ENCODE measurements around the gene CFI.
"Not testable (repeated sequence)": the region's sequence is repeated elsewhere in the genome, so short reads cannot be mapped to it uniquely, and the experiment has no call there.

Gene CFI

GRCh38 chr4:109786846-109787245 lies 15.0 kb downstream of the CFI start:
- Histone ChIP-seq H3K27me3 (ENCODE audit: control insufficient read depth, insufficient read depth, low read length) (no peaks in the 10 kb centered on the region), H3K27ac (ENCODE audit: low read length) (no peak overlapping the region), H3K4me1 (ENCODE audit: control insufficient read depth, low read depth, low read length) (no peaks in the 10 kb centered on the region), H3K36me3 (ENCODE audit: control insufficient read depth, low read depth, low read length) (no peaks in the 10 kb centered on the region), H3K9me3 (ENCODE audit: control insufficient read depth, low read depth, low read length) (no peaks in the 10 kb centered on the region), H3K4me3 (ENCODE audit: low read length) (no peak overlapping the region), H3K9ac (ENCODE audit: low read length) (no peak overlapping the region)

- not testable (repeated sequence) for H3K4me1 ChIP-seq (ENCODE audit: control insufficient read depth, low read depth, low read length); H3K9ac ChIP-seq (ENCODE audit: low read length); H3K4me3 ChIP-seq (ENCODE audit: low read length)
Measured at GRCh38 chr4:109782092-109782491, 19.7 kb downstream of the CFI start.

GRCh38 chr4:109764789-109765402 lies 36.9 kb downstream of the CFI start:
- Histone ChIP-seq H3K9ac (ENCODE audit: low read length) (no peak overlapping the region), H3K27ac (ENCODE audit: low read length) (no peak overlapping the region), H3K27me3 (ENCODE audit: control insufficient read depth, insufficient read depth, low read length) (no peaks in the 10 kb centered on the region)

More at GRCh38 chr4:109782092-109782491, 19.7 kb downstream of the CFI start:
- not testable (repeated sequence) for H3K27ac ChIP-seq (ENCODE audit: low read length); H3K36me3 ChIP-seq (ENCODE audit: control insufficient read depth, low read depth, low read length); H3K27me3 ChIP-seq (ENCODE audit: control insufficient read depth, insufficient read depth, low read length); H3K9me3 ChIP-seq (ENCODE audit: control insufficient read depth, low read depth, low read length)

GRCh38 chr4:109764376-109764775 lies 37.4 kb downstream of the CFI start:
- H3K27me3 ChIP-seq (ENCODE audit: control insufficient read depth, insufficient read depth, low read length): no peaks in the 10 kb centered on the region

More at GRCh38 chr4:109764789-109765402, 36.9 kb downstream of the CFI start:
- H3K36me3 ChIP-seq (ENCODE audit: control insufficient read depth, low read depth, low read length): no peaks in the 10 kb centered on the region
- no peaks in the 10 kb centered on the region for H3K4me1 ChIP-seq (ENCODE audit: control insufficient read depth, low read depth, low read length)
- no peak overlapping the region for H3K4me3 ChIP-seq (ENCODE audit: low read length)
- H3K9me3 ChIP-seq (ENCODE audit: control insufficient read depth, low read depth, low read length): no peaks in the 10 kb centered on the region

GRCh38 chr4:109760682-109761081 lies 41.1 kb downstream of the CFI start:
- Histone ChIP-seq H3K4me1 (ENCODE audit: control insufficient read depth, low read depth, low read length) (no peaks in the 10 kb centered on the region), H3K27me3 (ENCODE audit: control insufficient read depth, insufficient read depth, low read length) (no peaks in the 10 kb centered on the region), H3K9me3 (ENCODE audit: control insufficient read depth, low read depth, low read length) (no peaks in the 10 kb centered on the region), H3K4me3 (ENCODE audit: low read length) (no peak overlapping the region), H3K36me3 (ENCODE audit: control insufficient read depth, low read depth, low read length) (no peaks in the 10 kb centered on the region), H3K9ac (ENCODE audit: low read length) (no peak overlapping the region), H3K27ac (ENCODE audit: low read length) (no peak overlapping the region)

More at GRCh38 chr4:109764376-109764775, 37.4 kb downstream of the CFI start:
- H3K4me3 ChIP-seq (ENCODE audit: low read length): no peak overlapping the region
- no peaks in the 10 kb centered on the region for H3K4me1 ChIP-seq (ENCODE audit: control insufficient read depth, low read depth, low read length)
- no peaks in the 10 kb centered on the region for H3K9me3 ChIP-seq (ENCODE audit: control insufficient read depth, low read depth, low read length)
- no peak overlapping the region for H3K27ac ChIP-seq (ENCODE audit: low read length)
- no peaks in the 10 kb centered on the region for H3K36me3 ChIP-seq (ENCODE audit: control insufficient read depth, low read depth, low read length)
- H3K9ac ChIP-seq (ENCODE audit: low read length): no peak overlapping the region

GRCh38 chr4:109755656-109756055 lies 46.1 kb downstream of the CFI start:
- no peaks in the 10 kb centered on the region for H3K9me3 ChIP-seq (ENCODE audit: control insufficient read depth, low read depth, low read length)
- no peaks in the 10 kb centered on the region for H3K36me3 ChIP-seq (ENCODE audit: control insufficient read depth, low read depth, low read length)
- no peak overlapping the region for H3K9ac ChIP-seq (ENCODE audit: low read length)
- H3K27ac ChIP-seq (ENCODE audit: low read length): no peak overlapping the region
- no peak overlapping the region for H3K4me3 ChIP-seq (ENCODE audit: low read length)
- H3K27me3 ChIP-seq (ENCODE audit: control insufficient read depth, insufficient read depth, low read length): no peaks in the 10 kb centered on the region
- no peaks in the 10 kb centered on the region for H3K4me1 ChIP-seq (ENCODE audit: control insufficient read depth, low read depth, low read length)

GRCh38 chr4:109754093-109754857 lies 47.5 kb downstream of the CFI start:
- H3K36me3 ChIP-seq (ENCODE audit: control insufficient read depth, low read depth, low read length): no peaks in the 10 kb centered on the region
- H3K9ac ChIP-seq (ENCODE audit: low read length): no peak overlapping the region

GRCh38 chr4:109752525-109752924 lies 49.3 kb downstream of the CFI start:
- no peaks in the 10 kb centered on the region for H3K9me3 ChIP-seq (ENCODE audit: control insufficient read depth, low read depth, low read length)

More at GRCh38 chr4:109754093-109754857, 47.5 kb downstream of the CFI start:
- no peaks in the 10 kb centered on the region for H3K9me3 ChIP-seq (ENCODE audit: control insufficient read depth, low read depth, low read length)
- no peaks in the 10 kb centered on the region for H3K27me3 ChIP-seq (ENCODE audit: control insufficient read depth, insufficient read depth, low read length)
- no peak overlapping the region for H3K27ac ChIP-seq (ENCODE audit: low read length)
- no peaks in the 10 kb centered on the region for H3K4me1 ChIP-seq (ENCODE audit: control insufficient read depth, low read depth, low read length)
- H3K4me3 ChIP-seq (ENCODE audit: low read length): no peak overlapping the region

GRCh38 chr4:109751852-109752251 lies 49.9 kb downstream of the CFI start:
- no peaks in the 10 kb centered on the region for H3K9me3 ChIP-seq (ENCODE audit: control insufficient read depth, low read depth, low read length)
- no peaks in the 10 kb centered on the region for H3K27me3 ChIP-seq (ENCODE audit: control insufficient read depth, insufficient read depth, low read length)
- no peaks in the 10 kb centered on the region for H3K36me3 ChIP-seq (ENCODE audit: control insufficient read depth, low read depth, low read length)
- H3K27ac ChIP-seq (ENCODE audit: low read length): no peak overlapping the region
- H3K4me1 ChIP-seq (ENCODE audit: control insufficient read depth, low read depth, low read length): no peaks in the 10 kb centered on the region
- no peak overlapping the region for H3K4me3 ChIP-seq (ENCODE audit: low read length)
- no peak overlapping the region for H3K9ac ChIP-seq (ENCODE audit: low read length)

More at GRCh38 chr4:109752525-109752924, 49.3 kb downstream of the CFI start:
- H3K9ac ChIP-seq (ENCODE audit: low read length): no peak overlapping the region
- no peak overlapping the region for H3K27ac ChIP-seq (ENCODE audit: low read length)
- no peaks in the 10 kb centered on the region for H3K36me3 ChIP-seq (ENCODE audit: control insufficient read depth, low read depth, low read length)
- H3K4me1 ChIP-seq (ENCODE audit: control insufficient read depth, low read depth, low read length): no peaks in the 10 kb centered on the region
- no peaks in the 10 kb centered on the region for H3K27me3 ChIP-seq (ENCODE audit: control insufficient read depth, insufficient read depth, low read length)
- no peak overlapping the region for H3K4me3 ChIP-seq (ENCODE audit: low read length)

GRCh38 chr4:109750652-109751244 lies 51.1 kb downstream of the CFI start:
- Histone ChIP-seq H3K9me3 (ENCODE audit: control insufficient read depth, low read depth, low read length) (no peaks in the 10 kb centered on the region), H3K4me1 (ENCODE audit: control insufficient read depth, low read depth, low read length) (no peaks in the 10 kb centered on the region), H3K9ac (ENCODE audit: low read length) (no peak overlapping the region), H3K27me3 (ENCODE audit: control insufficient read depth, insufficient read depth, low read length) (no peaks in the 10 kb centered on the region), H3K4me3 (ENCODE audit: low read length) (no peak overlapping the region), H3K36me3 (ENCODE audit: control insufficient read depth, low read depth, low read length) (no peaks in the 10 kb centered on the region), H3K27ac (ENCODE audit: low read length) (no peak overlapping the region)

GRCh38 chr4:109749388-109750082 lies 52.3 kb downstream of the CFI start:
- no peak overlapping the region for H3K27ac ChIP-seq (ENCODE audit: low read length)
- no peaks in the 10 kb centered on the region for H3K9me3 ChIP-seq (ENCODE audit: control insufficient read depth, low read depth, low read length)
- H3K4me1 ChIP-seq (ENCODE audit: control insufficient read depth, low read depth, low read length): no peaks in the 10 kb centered on the region
- no peaks in the 10 kb centered on the region for H3K36me3 ChIP-seq (ENCODE audit: control insufficient read depth, low read depth, low read length)
- H3K4me3 ChIP-seq (ENCODE audit: low read length): no peak overlapping the region
- no peak overlapping the region for H3K9ac ChIP-seq (ENCODE audit: low read length)
- no peaks in the 10 kb centered on the region for H3K27me3 ChIP-seq (ENCODE audit: control insufficient read depth, insufficient read depth, low read length)
